HFF-Myc (cell line): Measurements from ENCODE around the gene TCTN1.
A peak's percentile ranks its signal among the peaks of the same experiment; 100 is the strongest.

Experiments
- DNase-seq: peaks from one replicate; pipeline ENCODE4 v3.0.0-alpha.2; 2011; ENCODE audit warnings: low read depth; ENCODE audit errors: extremely low read depth
- H3K4me3 ChIP-seq: replicated peaks from 2 replicates; pipeline ENCODE4 v1.5.1; 2011; ENCODE audit warnings: low read depth, mild to moderate bottlenecking, control low read depth, low read length
- TF ChIP-seq, protein P1 (sequence below): IDR thresholded peaks from 2 replicates; pipeline ENCODE4 v1.5.1; 2012; ENCODE audit warnings: mild to moderate bottlenecking, low read depth, low read length, control low read depth; ENCODE audit errors: missing control alignments

The TCTN1 gene

DNA sequence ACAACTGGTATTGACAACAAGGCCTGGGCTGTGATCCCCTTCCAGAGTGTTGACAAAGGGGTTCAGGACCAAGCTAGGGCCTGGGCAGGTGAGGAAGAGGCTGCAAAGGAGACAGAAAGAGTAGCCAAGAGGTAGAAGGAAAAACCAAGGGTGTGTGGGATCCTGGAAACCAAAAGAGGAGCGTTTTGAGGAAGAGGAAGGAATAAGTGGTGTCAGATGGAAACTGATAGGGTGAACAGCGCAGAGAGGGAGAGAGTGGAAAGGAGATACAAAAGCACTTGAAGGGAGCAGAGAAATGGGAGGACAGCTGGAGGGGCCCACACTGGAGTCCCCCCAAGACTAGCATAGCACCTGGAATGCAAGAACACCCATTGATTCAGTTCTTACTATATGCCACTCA is 83.3 kb downstream of the TCTN1 start:
- H3K4me3 ChIP-seq = no peak overlapping the region
- TF ChIP-seq, protein P1, sequence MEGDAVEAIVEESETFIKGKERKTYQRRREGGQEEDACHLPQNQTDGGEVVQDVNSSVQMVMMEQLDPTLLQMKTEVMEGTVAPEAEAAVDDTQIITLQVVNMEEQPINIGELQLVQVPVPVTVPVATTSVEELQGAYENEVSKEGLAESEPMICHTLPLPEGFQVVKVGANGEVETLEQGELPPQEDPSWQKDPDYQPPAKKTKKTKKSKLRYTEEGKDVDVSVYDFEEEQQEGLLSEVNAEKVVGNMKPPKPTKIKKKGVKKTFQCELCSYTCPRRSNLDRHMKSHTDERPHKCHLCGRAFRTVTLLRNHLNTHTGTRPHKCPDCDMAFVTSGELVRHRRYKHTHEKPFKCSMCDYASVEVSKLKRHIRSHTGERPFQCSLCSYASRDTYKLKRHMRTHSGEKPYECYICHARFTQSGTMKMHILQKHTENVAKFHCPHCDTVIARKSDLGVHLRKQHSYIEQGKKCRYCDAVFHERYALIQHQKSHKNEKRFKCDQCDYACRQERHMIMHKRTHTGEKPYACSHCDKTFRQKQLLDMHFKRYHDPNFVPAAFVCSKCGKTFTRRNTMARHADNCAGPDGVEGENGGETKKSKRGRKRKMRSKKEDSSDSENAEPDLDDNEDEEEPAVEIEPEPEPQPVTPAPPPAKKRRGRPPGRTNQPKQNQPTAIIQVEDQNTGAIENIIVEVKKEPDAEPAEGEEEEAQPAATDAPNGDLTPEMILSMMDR = no peak
- DNase-seq = no peak

DNA sequence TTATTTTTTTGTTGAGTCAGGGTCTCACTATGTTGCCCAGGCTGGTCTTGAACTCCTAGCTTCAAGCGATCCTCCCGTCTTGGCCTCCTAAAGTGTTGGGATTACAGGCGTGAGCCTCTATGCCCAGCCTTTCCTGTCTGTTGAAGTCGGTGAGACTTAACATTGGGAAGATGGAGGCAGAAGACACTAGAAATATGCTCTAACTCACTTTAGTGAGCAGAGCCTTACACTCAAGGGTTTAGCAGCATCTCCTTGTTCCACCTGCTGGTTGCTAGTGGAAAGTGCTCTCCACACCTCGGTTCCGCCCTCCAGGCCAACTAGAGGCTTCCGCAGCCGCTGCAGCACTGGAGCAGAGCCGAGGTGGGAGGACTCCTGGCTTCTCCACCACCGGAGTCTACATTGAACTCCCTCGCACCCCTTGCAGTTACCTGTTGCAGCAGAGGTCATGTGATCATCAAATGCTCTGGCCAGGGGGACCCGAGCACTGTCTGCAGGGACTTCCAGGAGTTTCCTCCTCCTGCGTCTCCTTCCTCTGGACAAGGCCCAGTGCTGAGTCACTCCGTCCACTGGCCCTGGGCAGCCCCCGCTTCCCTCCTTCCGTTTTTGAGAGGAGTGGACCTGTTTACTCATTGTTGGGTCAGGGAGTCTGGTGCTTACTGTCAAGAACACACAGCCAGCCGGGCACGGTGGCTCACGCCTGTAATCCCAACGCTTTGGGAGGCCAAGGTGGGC is 84.4 kb downstream of the TCTN1 start:
- peak; percentile 63 for DNase-seq
- no peak overlapping the region for H3K4me3 ChIP-seq
- TF ChIP-seq, protein P1 = peak; percentile 61
